ACHN (cell line): Measurements from ENCODE around the gene NTM.
"Not testable (repeated sequence)": the region's sequence is repeated elsewhere in the genome, so short reads cannot be mapped to it uniquely, and the experiment has no call there.

Experiments used
- DNase-seq: peaks from one replicate; pipeline ENCODE4 v3.0.0-alpha.2; 2015
- in situ Hi-C: cut with HindIII; loops from 2 replicates; pipeline ENCODE4 v1.10.0; 2017; ENCODE audit warnings: low sequenced_read_pairs, low pct_ligation_motif_present, low pct_unique_long_range_greater_than_20kb

Gene NTM

DNA sequence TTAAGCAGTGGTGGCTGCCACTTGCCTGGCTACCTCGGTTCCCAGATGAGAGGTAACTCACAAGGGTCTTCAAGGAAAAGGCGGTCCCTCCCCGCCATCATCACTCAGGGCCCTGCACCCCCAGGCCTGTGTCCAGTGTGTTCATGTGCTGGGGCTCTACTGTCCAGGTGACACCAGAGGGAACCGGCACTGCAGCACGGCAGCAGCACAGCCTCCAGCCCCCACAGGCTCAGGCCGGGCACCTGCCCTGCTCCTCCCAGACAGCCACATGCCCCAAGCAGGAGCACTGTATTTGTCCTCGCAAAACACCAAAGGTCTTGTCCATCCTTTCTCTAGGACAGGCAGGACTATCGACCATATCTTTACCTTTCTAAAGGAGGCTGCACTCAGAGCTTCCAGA lies 982.1 kb downstream of the NTM start:
- DNase-seq: no peak
- in situ Hi-C loops: no loop called here

DNA sequence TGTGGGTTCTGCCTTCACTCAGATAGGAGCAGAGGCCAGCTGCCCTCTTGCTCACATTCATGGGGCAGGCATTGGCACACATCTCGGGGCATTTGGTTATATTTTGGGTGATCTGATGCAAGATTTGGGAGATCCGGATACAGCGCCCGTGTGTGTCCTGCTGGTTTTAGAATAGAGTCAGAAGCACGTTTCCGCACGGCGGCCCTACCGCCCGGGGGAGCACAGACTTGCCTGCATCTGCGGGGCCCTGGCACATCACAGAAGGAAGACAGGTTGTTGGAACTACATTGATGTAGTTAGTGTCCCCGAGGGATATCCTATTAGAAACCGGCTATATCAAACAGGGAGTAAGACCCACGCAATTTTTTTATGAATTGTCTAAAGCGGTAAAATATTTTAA lies 982.8 kb downstream of the NTM start:
- in situ Hi-C loops: no loop called here
- no peak for DNase-seq

- no peak for DNase-seq
- in situ Hi-C loops: no loop called here
These were observed 987.6 kb downstream of the NTM start for GRCh38 chr11:132357811-132358572.

- DNase-seq: no peak
- in situ Hi-C loops: no loop called here
These were observed 988.1 kb downstream of the NTM start for GRCh38 chr11:132358573-132358953.

DNA sequence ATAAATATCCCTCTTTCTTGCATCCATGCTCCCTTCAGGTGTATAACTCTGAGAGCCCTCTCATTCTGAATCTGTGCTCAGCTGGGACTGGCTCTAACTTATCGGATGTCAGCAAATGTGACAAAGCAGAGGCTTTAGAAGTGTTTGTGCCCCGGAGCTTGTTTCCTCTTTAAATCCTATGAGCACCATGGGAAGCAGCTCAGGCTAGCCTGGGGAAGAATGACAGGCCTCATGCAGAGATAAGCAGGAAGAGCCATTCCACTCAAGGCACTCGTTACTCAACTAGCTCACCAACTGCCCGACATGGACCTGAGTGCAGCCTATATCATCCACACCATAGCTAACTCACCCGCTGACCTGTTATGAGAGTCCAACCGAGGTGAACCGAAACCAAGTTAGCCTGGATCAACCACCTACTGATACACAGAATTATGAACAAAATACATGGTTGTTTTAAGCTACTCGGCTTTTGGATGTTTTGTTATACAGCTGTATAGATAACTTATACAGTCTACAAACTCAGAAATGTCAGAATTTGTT lies 990.7 kb downstream of the NTM start:
- DNase-seq: no peak
- in situ Hi-C loops: no loop called here

DNA sequence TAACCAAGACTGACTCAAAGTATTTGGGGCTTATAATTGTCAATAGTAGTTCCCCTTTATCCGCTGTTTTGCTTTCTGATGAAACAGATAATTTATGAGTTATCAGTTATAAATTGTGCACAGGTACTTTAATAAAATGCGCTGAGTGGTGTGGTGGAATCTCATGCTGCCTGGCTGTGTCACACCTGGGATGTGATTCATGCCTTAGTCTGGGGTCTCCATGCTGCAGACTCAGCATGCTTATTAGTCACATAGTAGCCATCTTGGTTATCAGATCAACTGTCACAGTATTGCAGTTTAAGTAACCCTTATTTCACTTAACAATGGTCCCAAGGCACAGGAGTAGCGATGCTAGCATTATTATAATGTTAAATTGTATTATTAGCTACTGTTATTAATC lies 995.2 kb downstream of the NTM start:
- in situ Hi-C loops: no loop called here
- DNase-seq: no peak

- in situ Hi-C loops: no loop called here
- no peak for DNase-seq
These were observed 996.9 kb downstream of the NTM start for GRCh38 chr11:132367293-132367692.

DNA sequence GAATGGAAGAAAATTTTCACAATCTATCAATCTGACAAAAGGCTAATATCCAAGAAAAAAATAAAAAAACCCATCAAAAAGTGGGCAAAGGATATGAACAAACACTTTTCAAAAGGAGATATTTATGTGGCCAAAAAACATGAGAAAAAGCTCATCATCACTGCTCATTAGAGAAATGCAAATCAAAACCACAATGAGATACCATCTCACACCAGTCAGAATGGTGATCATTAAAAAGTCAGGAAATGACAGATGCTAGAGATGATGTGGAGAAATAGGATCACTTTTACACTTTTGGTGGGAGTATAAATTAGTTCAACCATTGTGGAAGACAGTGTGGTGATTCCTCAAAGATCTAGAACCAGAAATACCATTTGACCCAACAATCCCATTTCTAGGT lies 999.7 kb downstream of the NTM start:
- in situ Hi-C loops, DNase-seq: not testable (repeated sequence)

DNA sequence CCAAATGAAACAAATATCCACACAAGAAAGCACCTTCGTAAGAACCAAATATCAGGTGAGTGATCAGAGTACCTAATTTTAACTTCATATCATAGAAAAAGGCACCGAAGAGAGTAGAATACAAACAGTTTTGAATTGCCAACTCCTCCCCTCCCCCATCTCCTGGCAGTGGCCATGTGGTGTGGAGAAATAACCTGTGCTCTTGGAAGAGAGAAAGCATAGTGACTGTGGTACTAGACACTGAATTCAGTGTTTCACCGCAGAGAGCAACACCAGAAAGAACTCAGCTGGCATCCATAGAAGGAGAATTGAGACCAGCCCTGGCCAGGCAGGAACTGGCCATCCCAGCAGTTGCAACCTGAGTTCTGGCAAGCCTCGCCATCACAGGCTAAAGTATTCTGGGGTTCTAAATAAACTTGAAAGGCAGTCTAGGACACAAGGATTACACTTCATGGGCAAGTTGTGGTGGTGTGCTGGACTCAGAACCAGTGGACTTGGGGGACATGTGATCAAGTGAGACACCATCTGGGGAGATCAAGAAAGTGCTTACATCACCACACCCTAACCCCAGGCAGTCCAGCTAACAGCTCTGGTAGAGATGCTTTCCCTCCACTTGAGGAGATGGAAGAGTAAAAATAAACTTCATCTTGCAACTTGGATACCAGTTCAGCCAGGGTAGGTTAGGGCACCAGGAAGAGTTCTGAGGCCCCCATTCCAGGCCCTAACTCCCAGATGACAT lies 1003.2 kb downstream of the NTM start:
- in situ Hi-C loops: no loop called here
- DNase-seq: no peak

- in situ Hi-C loops: no loop called here
These were observed 1009.1 kb downstream of the NTM start for GRCh38 chr11:132379540-132379939.

More at GRCh38 chr11:132379540-132379939, 1009.1 kb downstream of the NTM start:
- no peak for DNase-seq
